ENCODE measurements around the gene NYAP2.

GRCh38 chr2:225495706-225496105 is 96.2 kb downstream of the NYAP2 start:
- TF ChIP-seq MAX (CRISPR knock-in tag; IDR thresholded peaks at IDR 0.05), result no peak
- TF ChIP-seq CTCF (IDR thresholded peaks at IDR 0.05), result no peak
- no peak for TF ChIP-seq ELF4 (CRISPR knock-in tag; IDR thresholded peaks at IDR 0.05; ENCODE audit: low read depth)
- TF ChIP-seq ZNF121 (CRISPR knock-in tag; IDR thresholded peaks at IDR 0.05), result no peak
- no peak for TF ChIP-seq USF2 (CRISPR knock-in tag; IDR thresholded peaks at IDR 0.05)
- no peak for TF ChIP-seq MLX (CRISPR knock-in tag; IDR thresholded peaks at IDR 0.05)
- no peak for TF ChIP-seq NR2C2 (CRISPR knock-in tag; IDR thresholded peaks at IDR 0.05)
- no peak for TF ChIP-seq ZBTB21 (CRISPR knock-in tag; IDR thresholded peaks at IDR 0.05; ENCODE audit: borderline replicate concordance)
- TF ChIP-seq JUN (CRISPR knock-in tag; IDR thresholded peaks at IDR 0.05), result no peak
- TF ChIP-seq ZNF232 (CRISPR knock-in tag; IDR thresholded peaks at IDR 0.05), result no peak
- no peak for TF ChIP-seq E2F4 (CRISPR knock-in tag; IDR thresholded peaks at IDR 0.05; ENCODE audit: borderline replicate concordance, low read depth)
- TF ChIP-seq AFF4 (CRISPR knock-in tag; IDR thresholded peaks at IDR 0.05; ENCODE audit: borderline replicate concordance), result no peak
- no peak for TF ChIP-seq ATF2 (CRISPR knock-in tag; IDR thresholded peaks at IDR 0.05; ENCODE audit: borderline replicate concordance, low read depth)
- no peak for TF ChIP-seq ZNF512 (CRISPR knock-in tag; IDR thresholded peaks at IDR 0.05; ENCODE audit: borderline replicate concordance)

Measured in WTC11 (cell line).